Measurements from ENCODE around the gene BAAT. TPM values are rescaled to one million over a fixed set of nuclear protein-coding genes. Genes with fewer than 3 reads are reported as not detected.

The BAAT gene
- total and polyA plus RNA-seq, 2 of the 13 experiments (the other 11 are each of a cell fraction or from before 2014, with no cell fraction given), result 0.71 to 7.9 TPM

DNA sequence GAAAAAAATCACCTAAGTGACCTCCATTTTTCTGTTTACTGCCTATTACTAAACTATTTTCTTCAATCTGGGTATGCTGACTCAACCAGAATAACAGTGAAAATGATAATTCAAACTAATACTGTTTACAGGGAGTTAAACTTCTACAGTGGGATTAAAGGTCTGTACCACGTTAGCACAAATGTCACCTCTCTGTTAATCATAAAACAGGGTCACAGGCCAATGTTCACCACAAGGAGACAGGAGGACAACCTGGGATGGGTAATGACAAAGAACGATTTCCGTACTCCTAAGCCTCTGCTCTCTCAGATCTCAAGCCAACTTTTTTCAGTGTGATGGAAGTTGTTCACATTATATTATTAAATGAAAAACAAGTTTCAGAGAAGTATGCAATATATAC is 48.4 kb upstream of the BAAT start (continued):
- TF ChIP-seq KLF12 (CRISPR knock-in tag; IDR thresholded peaks at IDR 0.05; ENCODE audit: borderline replicate concordance), result no peak
- TF ChIP-seq, protein P1, sequence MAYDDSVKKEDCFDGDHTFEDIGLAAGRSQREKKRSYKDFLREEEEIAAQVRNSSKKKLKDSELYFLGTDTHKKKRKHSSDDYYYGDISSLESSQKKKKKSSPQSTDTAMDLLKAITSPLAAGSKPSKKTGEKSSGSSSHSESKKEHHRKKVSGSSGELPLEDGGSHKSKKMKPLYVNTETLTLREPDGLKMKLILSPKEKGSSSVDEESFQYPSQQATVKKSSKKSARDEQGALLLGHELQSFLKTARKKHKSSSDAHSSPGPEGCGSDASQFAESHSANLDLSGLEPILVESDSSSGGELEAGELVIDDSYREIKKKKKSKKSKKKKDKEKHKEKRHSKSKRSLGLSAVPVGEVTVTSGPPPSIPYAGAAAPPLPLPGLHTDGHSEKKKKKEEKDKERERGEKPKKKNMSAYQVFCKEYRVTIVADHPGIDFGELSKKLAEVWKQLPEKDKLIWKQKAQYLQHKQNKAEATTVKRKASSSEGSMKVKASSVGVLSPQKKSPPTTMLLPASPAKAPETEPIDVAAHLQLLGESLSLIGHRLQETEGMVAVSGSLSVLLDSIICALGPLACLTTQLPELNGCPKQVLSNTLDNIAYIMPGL (CRISPR knock-in tag; IDR thresholded peaks at IDR 0.05; ENCODE audit: borderline replicate concordance in 1 of 2, low read depth in 1 of 2), result peak in 1 of 2 experiments; percentile 24; a peak in 1 of 4 replicates
- peak; percentile 92 for TF ChIP-seq RXRB (CRISPR knock-in tag; IDR thresholded peaks at IDR 0.05; ENCODE audit: borderline replicate concordance)
- TF ChIP-seq RARA (CRISPR knock-in tag; IDR thresholded peaks at IDR 0.05), result peak; percentile 92
- TF ChIP-seq HOXA9 (CRISPR knock-in tag; IDR thresholded peaks at IDR 0.05; ENCODE audit: borderline replicate concordance), result no peak
- TF ChIP-seq SCMH1 (CRISPR knock-in tag; IDR thresholded peaks at IDR 0.05; ENCODE audit: borderline replicate concordance), result no peak
- TF ChIP-seq, protein P2, sequence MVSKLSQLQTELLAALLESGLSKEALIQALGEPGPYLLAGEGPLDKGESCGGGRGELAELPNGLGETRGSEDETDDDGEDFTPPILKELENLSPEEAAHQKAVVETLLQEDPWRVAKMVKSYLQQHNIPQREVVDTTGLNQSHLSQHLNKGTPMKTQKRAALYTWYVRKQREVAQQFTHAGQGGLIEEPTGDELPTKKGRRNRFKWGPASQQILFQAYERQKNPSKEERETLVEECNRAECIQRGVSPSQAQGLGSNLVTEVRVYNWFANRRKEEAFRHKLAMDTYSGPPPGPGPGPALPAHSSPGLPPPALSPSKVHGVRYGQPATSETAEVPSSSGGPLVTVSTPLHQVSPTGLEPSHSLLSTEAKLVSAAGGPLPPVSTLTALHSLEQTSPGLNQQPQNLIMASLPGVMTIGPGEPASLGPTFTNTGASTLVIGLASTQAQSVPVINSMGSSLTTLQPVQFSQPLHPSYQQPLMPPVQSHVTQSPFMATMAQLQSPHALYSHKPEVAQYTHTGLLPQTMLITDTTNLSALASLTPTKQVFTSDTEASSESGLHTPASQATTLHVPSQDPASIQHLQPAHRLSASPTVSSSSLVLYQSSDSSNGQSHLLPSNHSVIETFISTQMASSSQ (IDR thresholded peaks at IDR 0.05; ENCODE audit: low read depth), result peak; percentile 98
- TF ChIP-seq, protein P2 (CRISPR knock-in tag; IDR thresholded peaks at IDR 0.05; ENCODE audit: borderline replicate concordance), result peak; percentile 99
- TF ChIP-seq TBX2 (CRISPR knock-in tag; IDR thresholded peaks at IDR 0.05; ENCODE audit: borderline replicate concordance), result peak; percentile 85
- TF ChIP-seq, protein P3, sequence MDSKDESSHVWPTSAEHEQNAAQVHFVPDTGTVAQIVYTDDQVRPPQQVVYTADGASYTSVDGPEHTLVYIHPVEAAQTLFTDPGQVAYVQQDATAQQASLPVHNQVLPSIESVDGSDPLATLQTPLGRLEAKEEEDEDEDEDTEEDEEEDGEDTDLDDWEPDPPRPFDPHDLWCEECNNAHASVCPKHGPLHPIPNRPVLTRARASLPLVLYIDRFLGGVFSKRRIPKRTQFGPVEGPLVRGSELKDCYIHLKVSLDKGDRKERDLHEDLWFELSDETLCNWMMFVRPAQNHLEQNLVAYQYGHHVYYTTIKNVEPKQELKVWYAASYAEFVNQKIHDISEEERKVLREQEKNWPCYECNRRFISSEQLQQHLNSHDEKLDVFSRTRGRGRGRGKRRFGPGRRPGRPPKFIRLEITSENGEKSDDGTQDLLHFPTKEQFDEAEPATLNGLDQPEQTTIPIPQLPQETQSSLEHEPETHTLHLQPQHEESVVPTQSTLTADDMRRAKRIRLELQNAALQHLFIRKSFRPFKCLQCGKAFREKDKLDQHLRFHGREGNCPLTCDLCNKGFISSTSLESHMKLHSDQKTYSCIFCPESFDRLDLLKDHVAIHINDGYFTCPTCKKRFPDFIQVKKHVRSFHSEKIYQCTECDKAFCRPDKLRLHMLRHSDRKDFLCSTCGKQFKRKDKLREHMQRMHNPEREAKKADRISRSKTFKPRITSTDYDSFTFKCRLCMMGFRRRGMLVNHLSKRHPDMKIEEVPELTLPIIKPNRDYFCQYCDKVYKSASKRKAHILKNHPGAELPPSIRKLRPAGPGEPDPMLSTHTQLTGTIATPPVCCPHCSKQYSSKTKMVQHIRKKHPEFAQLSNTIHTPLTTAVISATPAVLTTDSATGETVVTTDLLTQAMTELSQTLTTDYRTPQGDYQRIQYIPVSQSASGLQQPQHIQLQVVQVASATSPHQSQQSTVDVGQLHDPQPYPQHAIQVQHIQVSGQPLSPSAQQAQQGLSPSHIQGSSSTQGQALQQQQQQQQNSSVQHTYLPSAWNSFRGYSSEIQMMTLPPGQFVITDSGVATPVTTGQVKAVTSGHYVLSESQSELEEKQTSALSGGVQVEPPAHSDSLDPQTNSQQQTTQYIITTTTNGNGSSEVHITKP (CRISPR knock-in tag; IDR thresholded peaks at IDR 0.05; ENCODE audit: low read depth), result 0 out of 2 replicates have a peak, but pooled peaks have one; percentile 66
- no peak for TF ChIP-seq ZNF367 (CRISPR knock-in tag; IDR thresholded peaks at IDR 0.05; ENCODE audit: borderline replicate concordance)
- no peak for TF ChIP-seq ZNF383 (CRISPR knock-in tag; IDR thresholded peaks at IDR 0.05; ENCODE audit: borderline replicate concordance)
- TF ChIP-seq ZKSCAN8 (CRISPR knock-in tag; IDR thresholded peaks at IDR 0.05; ENCODE audit: borderline replicate concordance), result peak; percentile 83; the same call in 1 of the 2 replicates
- TF ChIP-seq CBX2 (IDR thresholded peaks at IDR 0.05; ENCODE audit: low read depth, low read length), result no peak
- TF ChIP-seq CBX2 (CRISPR knock-in tag; IDR thresholded peaks at IDR 0.05; ENCODE audit: low read depth), result no peak
- peak; percentile 93 for TF ChIP-seq NFIC (IDR thresholded peaks at IDR 0.05; ENCODE audit: low read length)
- peak; percentile 74; the same call in 1 of the 2 replicates for TF ChIP-seq YEATS4 (CRISPR knock-in tag; IDR thresholded peaks at IDR 0.05; ENCODE audit: borderline replicate concordance)
- TF ChIP-seq, protein P4, sequence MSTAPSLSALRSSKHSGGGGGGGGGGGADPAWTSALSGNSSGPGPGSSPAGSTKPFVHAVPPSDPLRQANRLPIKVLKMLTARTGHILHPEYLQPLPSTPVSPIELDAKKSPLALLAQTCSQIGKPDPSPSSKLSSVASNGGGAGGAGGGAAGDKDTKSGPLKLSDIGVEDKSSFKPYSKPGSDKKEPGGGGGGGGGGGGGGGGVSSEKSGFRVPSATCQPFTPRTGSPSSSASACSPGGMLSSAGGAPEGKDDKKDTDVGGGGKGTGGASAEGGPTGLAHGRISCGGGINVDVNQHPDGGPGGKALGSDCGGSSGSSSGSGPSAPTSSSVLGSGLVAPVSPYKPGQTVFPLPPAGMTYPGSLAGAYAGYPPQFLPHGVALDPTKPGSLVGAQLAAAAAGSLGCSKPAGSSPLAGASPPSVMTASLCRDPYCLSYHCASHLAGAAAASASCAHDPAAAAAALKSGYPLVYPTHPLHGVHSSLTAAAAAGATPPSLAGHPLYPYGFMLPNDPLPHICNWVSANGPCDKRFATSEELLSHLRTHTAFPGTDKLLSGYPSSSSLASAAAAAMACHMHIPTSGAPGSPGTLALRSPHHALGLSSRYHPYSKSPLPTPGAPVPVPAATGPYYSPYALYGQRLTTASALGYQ (CRISPR knock-in tag; IDR thresholded peaks at IDR 0.05), result peak; percentile 69; the same call in 1 of the 2 replicates

All from HepG2 (cell line).